Astrocyte (in vitro differentiated cells and primary cell): ENCODE data around the gene TCF20.

ENCODE experiments used
- CTCF ChIP-seq: IDR thresholded peaks from 2 replicates; pipeline ENCODE4 v1.5.1; 2011; ENCODE audit warnings: low read depth, mild to moderate bottlenecking, inconsistent platforms, low read length, moderate library complexity; ENCODE audit not compliant: insufficient read depth
- EZH2 ChIP-seq: IDR thresholded peaks from 2 replicates; pipeline ENCODE4 v1.6.1; 2012; ENCODE audit warnings: mild to moderate bottlenecking, low read length, inconsistent platforms; ENCODE audit not compliant: insufficient read depth

- TF ChIP-seq CTCF (no peak), EZH2 (no peak)
Observed at GRCh38 chr22:42284643-42285181, 14.3 kb upstream of the TCF20 start.
